Renal cortex interstitium (tissue), 11 donors: ENCODE results near the gene ITGA8. TPM values are rescaled to one million over a fixed set of nuclear protein-coding genes. Genes with fewer than 3 reads are reported as not detected.
"Not testable (repeated sequence)": the region's sequence is repeated elsewhere in the genome, so short reads cannot be mapped to it uniquely, and the experiment has no call there.

Source experiments
- DNase-seq, 11 donors: peaks; one replicate each; pipeline ENCODE4 v3.0.0-alpha.2; 2013; ENCODE audit warnings: low read depth in 9 of 11, low spot score in 4 of 11; ENCODE audit errors: extremely low read depth in 1 of 11
- polyA plus RNA-seq, 3 donors: library from polyadenylated mRNA; unstranded; fragments of 120-200 nt; gene quantifications; one replicate each; pipeline ENCODE4 v1.2.1, GENCODE V29; 2013; ENCODE audit not compliant: insufficient read length in 3 of 3

ITGA8 gene
- polyA plus RNA-seq, 3 donors = 38.3 to 59.3 (median 49.9) TPM

DNA sequence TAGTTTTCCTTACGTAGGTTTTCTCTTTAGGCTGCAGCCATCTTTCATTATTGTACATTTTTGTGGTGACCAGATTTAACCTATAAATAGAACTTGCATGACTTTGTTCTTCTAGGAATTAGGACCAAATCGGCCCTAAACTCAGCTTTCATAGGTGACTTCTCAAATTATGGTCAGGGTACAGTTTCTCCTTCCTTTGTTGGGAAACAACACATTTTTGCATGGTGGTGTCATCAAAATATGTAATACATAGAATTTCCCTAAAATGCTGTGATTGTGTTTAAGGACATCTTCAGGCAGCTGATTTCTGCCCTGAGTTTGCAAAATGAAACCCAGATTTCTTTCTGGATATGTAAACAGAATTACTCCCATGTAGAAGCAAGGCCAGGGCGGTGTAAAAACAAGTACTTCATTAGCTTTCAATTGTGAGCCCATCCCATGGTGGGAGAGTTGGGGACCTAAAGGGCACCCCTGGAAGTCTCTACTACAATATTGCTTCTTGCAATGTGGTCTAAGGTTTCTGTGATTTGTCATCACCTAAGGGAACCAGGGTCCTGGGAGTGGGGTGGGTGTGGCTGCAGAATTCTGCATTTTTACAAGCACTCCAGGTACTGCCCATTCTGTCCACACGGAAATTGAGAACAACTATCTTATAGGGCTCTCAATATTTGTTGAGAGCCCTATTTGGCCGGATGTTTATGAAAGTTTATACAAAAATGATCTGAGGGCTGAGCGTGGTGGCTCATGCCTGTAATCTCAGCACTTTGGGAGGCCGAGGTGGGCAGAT is 227.7 kb downstream of the ITGA8 start:
- no peak for DNase-seq

DNA sequence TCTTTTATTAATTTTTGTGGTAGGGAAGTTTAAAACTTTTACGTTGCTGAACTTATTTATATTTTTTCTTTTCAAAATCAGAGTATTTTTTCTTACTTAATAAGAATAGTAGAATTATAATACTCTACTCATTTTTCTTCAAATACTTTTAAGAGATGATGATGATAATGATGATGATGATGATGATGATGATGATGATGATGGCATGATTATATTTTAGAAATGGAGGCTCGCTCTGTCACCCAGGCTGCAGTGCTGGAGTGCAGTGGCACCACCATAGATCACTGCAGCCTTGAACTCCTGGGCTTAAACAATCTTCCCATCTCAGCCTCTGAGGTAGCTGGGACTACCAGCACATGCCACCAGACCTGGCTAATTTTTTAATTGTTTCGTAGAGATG is 230.3 kb downstream of the ITGA8 start:
- no peak for DNase-seq

DNA sequence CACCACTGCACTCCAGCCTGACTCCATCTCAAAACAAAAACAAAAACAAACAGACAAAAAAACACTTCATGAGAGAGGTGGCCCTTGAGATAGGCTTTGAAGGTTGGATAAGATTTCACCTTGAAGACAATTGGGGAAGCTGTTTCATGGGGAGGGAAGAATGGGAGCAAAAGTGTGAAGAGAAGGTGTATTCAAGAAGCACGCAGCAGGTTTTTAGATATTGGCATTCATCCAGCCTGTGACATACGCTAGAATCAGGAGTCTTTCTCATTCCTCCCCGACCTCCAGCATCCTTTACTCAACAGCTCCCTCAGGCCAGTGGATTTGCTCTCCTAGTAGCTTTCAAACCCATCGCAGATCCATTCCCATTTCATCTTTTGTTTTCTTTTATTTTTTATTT is 232.3 kb downstream of the ITGA8 start:
- DNase-seq = no peak

DNA sequence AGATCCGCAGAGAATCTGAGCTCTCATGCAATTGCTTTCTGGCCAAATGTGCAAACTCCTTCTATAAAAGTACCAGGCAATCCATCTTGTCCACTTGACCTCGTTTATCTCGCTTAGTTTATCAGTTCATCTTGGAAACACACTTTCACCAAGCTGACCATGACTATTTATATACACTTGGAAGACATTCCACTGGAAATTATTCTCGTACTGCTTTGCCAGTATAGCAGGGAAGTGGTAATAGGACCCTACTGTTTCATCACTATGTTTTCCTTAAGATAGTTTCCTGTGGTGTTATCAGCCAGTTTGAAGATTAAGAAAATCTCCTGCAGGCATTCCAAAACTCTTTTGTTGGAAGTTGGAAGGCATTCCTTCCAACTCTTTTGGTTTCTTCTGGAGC is 233.3 kb downstream of the ITGA8 start:
- no peak for DNase-seq

DNA sequence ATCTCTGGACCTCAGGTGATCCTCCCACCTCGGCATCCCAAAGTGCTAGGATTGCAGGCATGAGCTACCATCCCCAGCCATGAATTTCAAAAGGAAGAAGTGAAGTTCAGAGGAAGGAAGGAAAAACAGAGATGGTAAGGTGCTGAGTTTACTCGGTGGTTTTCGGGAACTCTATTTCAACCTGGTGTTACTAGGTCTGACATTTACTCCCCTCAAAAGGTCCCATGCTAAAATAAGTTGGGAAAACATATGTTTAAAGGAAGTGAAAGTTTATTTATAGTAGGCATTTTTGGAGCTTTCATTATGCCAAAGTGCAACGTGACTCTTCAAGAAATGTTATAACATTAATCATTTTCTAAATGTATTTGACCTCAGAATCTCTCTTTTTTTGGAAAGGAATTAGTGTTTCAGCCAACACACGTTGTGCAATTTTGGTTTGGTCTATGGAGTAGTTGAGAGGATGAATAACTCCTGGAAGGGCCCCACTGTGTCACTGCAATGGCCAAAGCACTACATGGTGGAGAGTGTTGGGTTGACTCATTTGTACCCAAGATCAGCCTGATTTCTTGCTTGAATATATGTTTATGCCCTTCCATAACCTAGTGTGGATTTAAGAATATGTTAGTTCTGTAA is 233.9 kb downstream of the ITGA8 start:
- no peak for DNase-seq

DNA sequence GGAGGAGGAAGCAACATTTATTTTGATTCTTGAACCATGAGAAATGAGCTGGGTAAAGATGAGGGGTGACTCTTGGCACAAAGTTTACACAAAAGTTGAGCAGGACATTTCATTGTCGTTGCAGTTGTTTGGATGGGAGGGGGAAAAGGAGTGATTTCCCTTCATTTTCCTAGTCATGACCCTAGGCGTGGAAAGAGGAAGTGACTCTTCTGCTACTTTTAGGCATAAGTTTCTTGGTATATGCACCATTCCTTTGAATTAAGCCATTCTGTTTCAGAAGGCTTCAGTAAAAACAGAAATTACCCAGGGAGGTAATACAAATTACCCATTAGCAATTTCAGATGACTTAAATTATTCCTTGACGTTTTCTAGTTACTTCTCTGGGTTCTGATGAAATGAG is 234.7 kb downstream of the ITGA8 start:
- no peak for DNase-seq

DNA sequence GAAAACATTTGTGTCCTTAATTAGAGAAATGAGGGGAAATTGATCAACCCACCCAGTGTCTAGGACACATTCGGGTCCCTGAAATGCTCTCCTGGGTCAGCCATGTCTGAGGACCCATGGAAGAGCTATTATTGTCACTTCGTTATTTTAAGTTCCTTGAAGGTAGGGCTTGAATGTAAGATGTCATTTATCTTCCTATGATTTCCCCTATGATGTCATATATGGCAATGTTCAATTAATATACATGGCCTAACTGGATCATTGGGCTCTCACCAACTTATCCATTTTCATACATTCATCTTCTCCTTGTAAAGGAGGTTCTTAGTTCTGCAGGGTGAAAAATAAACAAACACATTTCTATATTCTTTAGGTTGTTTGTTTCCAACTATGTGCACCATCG is 235.6 kb downstream of the ITGA8 start:
- no peak for DNase-seq

DNA sequence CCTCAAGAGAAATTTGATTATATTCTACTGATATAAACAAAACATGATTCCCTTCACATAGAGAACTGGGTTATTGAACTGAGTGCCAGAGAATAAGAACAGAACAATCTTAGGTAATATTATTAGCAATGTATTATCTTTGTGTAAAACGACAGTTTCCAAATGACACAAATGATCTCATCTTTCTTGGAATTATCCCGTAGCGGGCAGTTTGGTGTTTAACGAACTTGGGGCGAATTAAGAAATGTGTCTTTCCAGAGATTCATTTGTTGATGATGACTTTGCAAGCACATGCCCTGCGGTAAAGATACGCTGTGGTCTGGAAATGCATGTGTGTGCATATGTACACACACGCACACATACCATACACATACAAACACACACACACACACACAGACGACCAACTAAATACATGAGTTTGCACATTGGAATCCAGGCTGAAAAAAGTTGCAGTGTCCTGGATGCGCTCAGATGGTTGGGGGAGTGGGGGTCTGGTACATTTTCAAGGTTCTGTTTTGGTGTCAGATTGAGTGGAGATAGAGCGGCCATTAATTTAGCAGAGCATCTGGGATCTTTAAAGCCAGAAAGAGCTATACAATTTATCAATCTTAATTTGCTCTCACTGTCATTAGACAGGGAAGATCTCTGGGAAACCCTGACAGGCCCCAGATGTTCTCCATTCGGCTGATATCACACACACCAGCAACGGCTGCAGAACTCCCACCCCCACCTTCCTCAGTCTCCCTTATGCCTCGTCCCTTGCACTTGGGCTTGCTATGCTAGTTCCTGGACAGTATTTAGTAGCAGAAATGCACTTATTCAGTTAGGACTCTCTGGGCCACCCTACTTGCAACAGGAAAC is 236.3 kb downstream of the ITGA8 start:
- no peak for DNase-seq

DNA sequence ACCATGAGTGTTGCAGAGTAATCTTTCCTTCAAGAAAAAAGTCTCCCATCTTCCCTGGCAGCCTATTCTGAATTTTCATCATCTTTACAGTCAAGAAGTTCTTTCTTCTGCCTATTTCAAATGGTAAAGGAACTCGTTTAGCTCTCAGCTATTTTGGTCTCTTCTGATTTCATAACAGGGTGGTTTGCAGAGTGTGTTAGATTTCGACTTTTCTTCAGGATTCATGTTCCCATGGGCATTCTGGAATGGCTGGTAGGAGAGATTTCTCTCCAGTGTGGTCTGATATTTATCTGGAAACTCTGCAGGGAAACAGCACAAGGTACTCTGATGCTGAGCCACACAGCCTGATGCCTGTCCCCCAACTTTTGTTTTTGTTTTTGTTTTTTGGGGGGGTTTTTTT is 237.6 kb downstream of the ITGA8 start:
- DNase-seq = no peak

DNA sequence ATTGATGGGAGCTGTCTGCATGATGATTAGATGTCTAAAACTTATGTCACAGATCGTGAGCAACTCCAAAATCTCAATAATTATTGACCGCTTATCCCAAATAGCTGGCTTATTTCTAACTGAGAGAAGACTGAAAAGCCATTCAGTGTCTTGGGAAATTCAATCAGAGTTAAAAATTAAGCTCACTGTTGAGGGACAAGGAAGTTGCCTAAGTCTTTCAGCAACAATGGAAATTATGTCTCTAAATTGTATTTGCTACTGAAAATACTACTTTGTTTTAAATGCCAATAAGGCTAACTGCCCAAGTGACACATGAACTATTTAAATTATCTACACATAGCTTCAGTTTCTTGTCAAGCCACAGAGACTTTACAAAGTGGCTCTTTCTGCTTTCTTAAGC is 240.8 kb downstream of the ITGA8 start:
- DNase-seq = no peak

DNA sequence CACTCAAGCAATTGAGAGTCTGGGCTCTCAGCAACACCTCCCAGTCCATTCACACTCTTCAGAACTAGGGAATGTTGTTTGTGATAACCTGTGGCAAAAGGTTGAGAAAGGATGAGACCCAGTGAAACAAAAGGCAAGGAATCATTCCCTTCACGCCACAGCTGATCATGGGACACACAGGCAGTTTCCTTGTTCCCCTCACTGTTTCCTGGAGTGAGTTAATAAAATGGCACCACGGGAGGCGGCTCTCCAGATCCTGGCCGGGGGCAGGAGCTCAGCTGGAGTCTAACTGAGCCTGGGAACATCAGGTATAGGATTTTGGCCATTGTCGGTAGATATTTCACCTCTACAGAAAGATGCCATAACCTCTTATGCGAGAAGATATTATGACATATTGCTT is 241.3 kb downstream of the ITGA8 start:
- DNase-seq = no peak

DNA sequence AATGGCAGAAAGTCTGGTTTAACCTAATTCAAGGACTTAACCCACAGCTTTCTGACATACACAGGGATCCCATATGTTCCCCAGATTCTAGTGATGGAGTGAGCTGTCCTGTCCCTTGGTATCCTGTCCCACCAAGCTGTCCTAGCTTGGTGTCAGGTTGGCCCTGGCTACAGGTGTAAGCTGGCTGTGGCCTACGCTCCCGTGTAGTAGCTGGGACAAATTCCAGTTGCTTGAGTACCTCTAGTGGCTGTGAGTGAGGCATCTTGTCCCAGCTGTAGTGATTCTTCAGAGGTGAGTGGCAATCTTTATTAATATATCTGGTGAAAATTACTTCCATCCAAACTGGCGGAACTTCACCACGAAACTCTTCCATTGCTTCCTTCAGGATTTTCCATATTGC is 243.4 kb downstream of the ITGA8 start:
- DNase-seq = no peak

DNA sequence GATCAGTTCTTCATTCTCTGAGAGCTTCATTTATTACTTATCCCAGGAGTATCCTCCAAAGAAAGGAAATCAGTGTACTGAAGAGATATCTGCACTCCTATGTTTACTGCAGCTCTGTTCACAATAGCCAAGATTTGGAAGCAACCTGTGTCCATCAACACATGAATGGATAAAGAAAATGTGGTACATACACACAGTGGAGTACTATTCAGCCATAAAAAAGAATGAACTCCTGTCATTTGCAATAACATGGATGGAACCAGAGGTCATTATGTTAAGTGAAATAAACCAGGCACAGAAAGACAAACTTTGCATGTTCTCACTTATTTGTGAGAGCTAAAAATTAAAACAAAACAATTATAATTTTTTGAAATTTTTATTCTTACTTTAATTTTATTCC is 244.3 kb downstream of the ITGA8 start:
- DNase-seq = not testable (repeated sequence)

DNA sequence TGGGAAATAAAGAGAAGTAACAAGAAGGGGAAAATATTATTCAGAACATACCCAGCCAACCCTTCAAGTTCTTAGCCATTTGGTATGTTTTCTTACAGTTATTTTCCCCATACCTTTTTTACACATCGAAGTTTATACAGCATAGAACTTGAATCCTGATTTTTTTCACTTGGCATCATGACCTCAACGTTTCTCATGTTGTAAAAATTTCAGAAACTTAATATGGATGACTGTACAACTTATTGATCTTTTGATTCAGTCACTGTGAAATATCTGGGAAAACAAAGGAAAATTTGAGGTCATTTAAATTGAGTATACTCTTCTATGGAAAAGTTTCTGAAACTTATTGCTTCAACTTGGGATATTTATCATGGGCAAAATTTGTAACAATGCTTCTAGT is 245.1 kb downstream of the ITGA8 start:
- no peak for DNase-seq

DNA sequence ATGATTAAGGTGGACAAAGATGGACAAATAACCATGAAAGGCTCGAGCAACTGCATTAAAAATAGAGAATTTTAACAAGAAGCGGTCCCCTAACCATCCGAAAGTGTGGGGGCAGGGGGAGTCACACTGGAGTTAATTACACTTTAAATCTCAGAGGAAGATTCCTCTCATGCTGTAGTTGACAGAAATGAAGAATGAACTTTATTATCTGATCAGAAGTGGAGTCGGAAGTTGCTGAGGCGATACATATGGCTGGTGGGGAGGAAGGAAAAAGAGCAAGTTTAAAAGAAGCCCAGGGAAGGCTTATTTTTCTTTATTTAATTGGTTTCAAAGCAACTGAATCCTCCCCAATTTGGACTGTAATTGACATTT is 246.3 kb downstream of the ITGA8 start:
- peak in 4 of 11 donors; percentile 43 to 70 (median 66) for DNase-seq

DNA sequence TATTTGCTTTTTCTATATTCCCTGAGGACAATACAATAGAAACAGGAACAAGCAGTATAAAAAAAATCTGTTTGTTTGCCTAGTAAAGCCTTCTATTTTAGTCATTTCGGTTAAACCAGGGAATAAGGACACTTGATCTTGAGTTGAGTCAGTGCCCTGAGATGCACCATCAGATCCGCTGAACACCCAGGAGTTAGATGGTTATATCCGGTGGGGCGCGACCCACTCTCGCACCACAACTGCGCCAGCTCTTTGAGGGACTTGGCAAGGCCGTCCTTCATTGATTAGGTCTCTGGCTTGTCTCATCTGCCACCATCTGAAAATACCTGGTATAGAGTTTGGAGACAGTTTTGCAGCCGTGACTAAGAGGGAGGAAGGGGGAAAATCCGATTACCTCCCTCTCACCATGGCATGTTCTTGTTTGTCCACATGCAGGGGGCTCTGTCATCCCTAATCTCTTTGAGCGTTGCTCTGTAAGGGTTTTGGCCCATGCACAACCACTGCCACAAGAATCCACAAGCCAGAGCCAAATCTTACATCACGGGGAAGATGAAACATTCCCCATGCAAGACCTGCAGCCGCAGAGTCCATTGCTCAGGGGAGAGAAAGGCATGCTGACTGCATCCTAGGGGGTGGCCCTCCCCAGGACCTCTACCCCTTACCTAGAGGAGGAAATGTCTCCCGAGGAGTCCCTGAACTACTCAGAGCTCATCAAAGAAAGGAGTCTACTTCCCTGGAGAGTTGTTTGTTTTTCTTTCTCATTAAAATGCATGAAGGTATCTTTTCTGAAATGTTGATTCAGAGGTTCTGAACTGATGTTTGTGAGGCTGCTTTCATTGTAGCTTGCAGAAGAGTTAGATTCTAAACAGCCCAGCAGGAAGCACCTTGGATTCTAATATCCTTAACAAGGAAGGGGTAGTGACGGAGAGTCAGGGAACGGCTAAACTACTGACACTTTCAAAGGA is 247.0 kb downstream of the ITGA8 start:
- no peak for DNase-seq

DNA sequence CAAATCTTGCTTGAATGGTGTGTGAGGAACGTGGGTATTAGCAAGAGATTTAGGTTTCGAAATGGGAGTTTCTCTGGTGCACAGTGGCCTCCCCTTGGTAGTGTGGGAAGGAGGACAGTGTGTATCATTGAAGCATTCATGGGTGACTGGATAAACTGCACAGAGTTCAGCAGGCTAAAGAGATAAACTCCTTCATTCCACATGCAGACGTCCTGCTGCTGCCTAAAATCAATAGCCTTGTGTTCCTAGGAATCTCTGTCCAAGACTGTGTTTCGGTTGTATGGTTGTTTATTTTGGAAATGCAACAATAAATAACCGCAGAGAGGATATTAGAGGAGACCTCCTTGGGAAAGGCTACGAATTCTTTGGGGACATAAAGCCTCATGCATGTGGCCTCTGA is 247.7 kb downstream of the ITGA8 start:
- no peak for DNase-seq

DNA sequence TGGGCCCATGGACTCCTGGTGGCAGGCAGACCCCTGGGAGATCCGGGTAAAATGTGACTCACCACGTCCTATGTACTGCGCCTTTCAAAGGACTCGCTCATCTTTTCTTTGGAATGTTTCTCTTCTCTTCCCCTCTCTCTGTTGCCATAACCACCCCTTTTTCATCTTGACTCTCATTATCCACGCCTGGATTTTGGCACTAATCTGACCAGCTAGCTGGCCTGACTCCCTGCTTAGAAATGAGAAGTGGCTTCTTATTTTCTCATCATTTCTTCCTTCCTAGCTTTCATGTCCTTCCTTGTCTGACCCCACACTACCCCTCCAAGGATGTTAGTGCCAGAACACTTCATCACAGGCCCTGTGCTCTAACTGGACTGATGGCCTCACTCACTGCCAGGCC is 250.6 kb downstream of the ITGA8 start:
- DNase-seq = no peak

DNA sequence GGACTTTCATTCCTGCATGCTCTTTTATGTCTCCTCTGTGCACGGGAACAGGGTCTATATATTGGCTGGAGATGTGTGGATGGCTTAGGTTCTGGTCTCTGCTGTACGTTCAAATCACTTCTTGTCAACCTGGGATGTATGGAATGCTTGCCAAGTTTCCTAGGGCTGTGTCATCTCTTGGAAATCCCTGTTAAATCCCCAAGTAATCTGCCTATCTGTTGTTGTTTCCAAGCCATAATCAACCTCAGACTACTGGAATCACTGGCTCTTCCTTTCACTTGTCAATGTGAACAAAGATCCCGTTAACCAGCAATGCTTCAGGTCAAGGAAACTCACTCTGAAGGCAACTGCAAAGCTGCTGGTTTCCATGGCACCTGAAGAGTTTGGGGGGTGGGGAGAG is 255.3 kb downstream of the ITGA8 start:
- no peak for DNase-seq
